Measurements from ENCODE around the gene SAMD10.
A peak's percentile ranks its signal among the peaks of the same experiment; 100 is the strongest.

SAMD10 gene

DNA sequence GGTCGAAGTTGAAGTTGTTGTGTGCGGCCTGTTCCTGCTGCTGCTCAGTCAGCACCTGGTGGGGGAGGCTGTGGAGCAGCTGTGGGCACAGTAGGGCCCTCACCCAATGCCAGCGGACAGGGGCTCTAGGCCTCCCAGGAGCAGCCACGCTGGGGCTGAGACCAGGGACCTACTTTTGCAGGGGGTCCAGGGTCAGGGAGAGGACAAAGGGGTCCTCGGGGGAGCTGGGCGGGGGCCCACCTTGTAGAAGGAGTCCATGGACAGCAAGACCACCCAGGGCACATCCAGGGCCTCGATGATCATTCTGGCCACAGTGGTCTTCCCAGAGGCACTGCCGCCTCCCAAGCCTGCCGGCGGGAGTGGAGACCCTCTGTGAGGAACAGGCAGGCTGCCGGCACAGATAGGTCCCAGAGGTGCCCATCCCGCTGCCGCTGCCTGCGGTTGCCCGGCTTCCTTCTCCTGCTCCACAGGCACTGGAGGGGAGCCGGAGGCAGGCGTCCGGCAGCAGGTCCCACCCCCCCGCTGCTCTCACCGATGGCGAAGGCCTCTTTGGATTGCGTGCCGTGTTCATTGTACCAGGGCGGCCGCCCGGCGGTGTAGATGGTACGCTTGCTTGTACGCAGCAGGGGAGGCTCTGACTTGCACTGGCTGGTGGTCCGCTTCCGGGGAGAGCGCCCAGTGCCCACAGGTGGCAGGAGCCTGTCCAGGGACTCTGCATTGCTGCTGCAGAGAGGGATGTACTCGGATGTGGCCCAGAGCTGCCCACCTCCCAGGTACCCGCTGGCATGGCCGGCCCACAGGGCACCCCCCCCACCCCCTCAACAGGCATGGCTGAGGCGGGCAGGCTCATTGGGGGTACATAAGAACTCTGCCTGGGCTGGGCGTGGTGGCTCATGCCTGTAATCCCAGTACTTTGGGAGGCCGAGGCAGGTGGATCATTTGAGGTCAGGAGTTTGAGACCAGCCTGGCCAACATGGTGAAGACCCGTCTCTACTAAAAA is 33.2 kb downstream of the SAMD10 start:
- Histone ChIP-seq H3K27me3 (ENCODE audit: control insufficient read depth, insufficient read depth, low read length, poor library complexity, severe bottlenecking) (no peaks in the 10 kb centered on the region), H3K9me3 (ENCODE audit: control insufficient read depth, low read length) (no peaks in the 10 kb centered on the region), H3K4me3 (ENCODE audit: insufficient read depth, low read depth, low read length) (no peak overlapping the region), H3K27ac (ENCODE audit: insufficient read depth, low read depth, low read length, poor library complexity, severe bottlenecking) (no peak overlapping the region), H3K36me3 (ENCODE audit: control insufficient read depth, insufficient read depth, low read length) (peaks cover 6% of the 10 kb centered on the region), H3K4me1 (ENCODE audit: control insufficient read depth, insufficient read depth, low read length) (peaks cover 17% of the 10 kb centered on the region)
- WGBS, 2 experiments, result 94 to 95% methylated on average over 39 of the region's 39 CpGs

DNA sequence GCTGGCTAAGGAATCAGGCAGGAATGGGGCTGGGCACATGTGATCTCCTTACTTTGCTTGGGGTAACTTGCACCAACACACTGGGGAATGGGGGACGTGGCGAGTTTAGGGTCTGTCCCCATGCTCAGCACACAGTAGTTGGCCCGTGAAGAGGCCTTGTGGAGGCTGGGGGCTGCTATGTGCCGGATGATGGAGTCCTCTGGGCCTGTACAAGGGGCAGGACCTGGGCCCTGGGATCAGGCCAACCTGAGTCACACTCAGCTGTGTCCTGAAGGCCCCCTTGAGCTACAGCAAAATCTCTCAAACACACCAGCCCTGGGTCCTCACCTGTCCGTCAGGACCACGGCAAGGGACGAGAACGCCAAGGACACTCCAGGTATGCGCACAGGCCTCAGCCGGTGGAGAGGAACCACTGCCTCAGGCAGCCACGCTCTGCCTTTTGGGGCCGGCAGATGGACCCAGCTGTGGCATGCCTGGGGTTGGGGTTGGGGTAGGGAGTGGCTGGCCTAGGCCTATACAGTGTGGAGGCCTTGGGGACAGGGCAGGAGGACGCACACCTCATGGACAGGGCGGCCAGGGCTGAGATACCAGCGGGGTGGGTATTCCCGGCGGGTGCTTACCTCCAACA is 34.3 kb downstream of the SAMD10 start:
- no peaks in the 10 kb centered on the region for H3K27me3 ChIP-seq (ENCODE audit: control insufficient read depth, insufficient read depth, low read length, poor library complexity, severe bottlenecking)
- peaks cover 16% of the 10 kb centered on the region for H3K4me1 ChIP-seq (ENCODE audit: control insufficient read depth, insufficient read depth, low read length)
- H3K4me3 ChIP-seq (ENCODE audit: insufficient read depth, low read depth, low read length), result no peak overlapping the region
- H3K9me3 ChIP-seq (ENCODE audit: control insufficient read depth, low read length), result no peaks in the 10 kb centered on the region
- H3K36me3 ChIP-seq (ENCODE audit: control insufficient read depth, insufficient read depth, low read length), result peaks cover 6% of the 10 kb centered on the region
- WGBS, 2 experiments, result 94% methylated on average over 17 of the region's 17 CpGs
- H3K27ac ChIP-seq (ENCODE audit: insufficient read depth, low read depth, low read length, poor library complexity, severe bottlenecking), result no peak overlapping the region

DNA sequence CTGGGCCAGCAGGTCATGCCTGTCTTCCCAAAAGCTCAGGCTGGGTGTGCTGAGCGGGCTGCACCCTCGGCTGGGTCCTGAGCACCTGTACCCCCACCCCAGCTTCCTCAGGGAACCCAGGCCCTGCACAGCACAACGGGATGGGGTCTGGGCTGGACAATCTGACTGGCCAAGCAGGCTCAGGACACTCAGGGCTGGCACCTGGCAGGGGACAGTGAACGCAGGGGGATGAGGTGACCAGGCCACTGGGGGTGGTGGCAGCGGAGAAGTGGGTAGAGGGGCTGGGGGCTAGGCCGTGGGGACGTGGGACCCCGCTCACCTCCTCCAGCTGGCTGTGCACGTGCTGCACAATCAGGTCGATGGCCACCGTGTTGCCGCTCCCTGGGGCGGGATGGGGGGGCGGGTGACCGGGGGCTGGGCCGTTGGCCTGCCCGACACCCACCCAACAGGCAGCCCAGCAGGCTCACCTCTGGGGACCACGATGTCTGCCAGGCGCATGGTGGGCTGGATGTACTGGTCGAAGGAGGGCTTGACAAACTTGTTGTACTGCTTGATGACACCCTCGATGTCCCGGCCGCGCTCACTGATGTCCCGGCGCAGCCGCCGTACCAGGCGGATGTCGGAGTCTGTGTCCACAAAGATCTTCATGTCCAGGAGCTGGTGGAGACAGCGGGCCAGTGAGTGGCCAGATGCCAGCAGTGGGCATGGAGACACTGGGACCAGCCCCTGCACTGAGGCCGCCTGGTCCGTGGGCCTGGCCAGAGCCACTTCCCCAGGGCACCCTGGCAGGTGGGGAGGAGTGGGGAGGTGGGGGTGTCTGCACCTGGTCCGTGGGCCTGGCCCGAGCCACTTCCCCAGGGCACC is 35.1 kb downstream of the SAMD10 start:
- H3K4me3 ChIP-seq (ENCODE audit: insufficient read depth, low read depth, low read length), result no peak overlapping the region
- no peaks in the 10 kb centered on the region for H3K27me3 ChIP-seq (ENCODE audit: control insufficient read depth, insufficient read depth, low read length, poor library complexity, severe bottlenecking)
- H3K9me3 ChIP-seq (ENCODE audit: control insufficient read depth, low read length), result no peaks in the 10 kb centered on the region
- H3K27ac ChIP-seq (ENCODE audit: insufficient read depth, low read depth, low read length, poor library complexity, severe bottlenecking), result no peak overlapping the region
- peaks cover 8% of the 10 kb centered on the region for H3K4me1 ChIP-seq (ENCODE audit: control insufficient read depth, insufficient read depth, low read length)
- H3K36me3 ChIP-seq (ENCODE audit: control insufficient read depth, insufficient read depth, low read length), result peaks cover 6% of the 10 kb centered on the region
- 96% methylated on average over 35 of the region's 35 CpGs for whole genome bisulfite sequencing, 2 experiments

DNA sequence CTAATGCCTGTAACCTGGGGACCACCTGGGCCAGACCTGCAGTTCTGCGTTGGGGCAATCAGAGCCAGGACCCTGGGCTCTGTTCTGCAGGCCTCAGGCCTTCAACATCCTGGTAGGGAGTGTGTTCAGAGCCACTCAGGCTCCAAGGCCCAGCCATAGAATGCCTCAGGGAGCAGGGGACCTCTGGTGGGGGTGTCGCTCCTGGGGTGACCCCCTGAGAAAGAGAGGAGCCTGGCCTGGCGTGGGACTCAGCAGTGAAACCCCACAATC is 35.7 kb downstream of the SAMD10 start:
- Histone ChIP-seq H3K36me3 (ENCODE audit: control insufficient read depth, insufficient read depth, low read length) (peaks cover 11% of the 10 kb centered on the region), H3K4me1 (ENCODE audit: control insufficient read depth, insufficient read depth, low read length) (peaks cover 3% of the 10 kb centered on the region), H3K4me3 (ENCODE audit: insufficient read depth, low read depth, low read length) (no peak overlapping the region), H3K9me3 (ENCODE audit: control insufficient read depth, low read length) (no peaks in the 10 kb centered on the region), H3K27ac (ENCODE audit: insufficient read depth, low read depth, low read length, poor library complexity, severe bottlenecking) (no peak overlapping the region), H3K27me3 (ENCODE audit: control insufficient read depth, insufficient read depth, low read length, poor library complexity, severe bottlenecking) (no peaks in the 10 kb centered on the region)
- 95 to 96% methylated on average over 3 of the region's 3 CpGs for whole genome bisulfite sequencing, 2 experiments

DNA sequence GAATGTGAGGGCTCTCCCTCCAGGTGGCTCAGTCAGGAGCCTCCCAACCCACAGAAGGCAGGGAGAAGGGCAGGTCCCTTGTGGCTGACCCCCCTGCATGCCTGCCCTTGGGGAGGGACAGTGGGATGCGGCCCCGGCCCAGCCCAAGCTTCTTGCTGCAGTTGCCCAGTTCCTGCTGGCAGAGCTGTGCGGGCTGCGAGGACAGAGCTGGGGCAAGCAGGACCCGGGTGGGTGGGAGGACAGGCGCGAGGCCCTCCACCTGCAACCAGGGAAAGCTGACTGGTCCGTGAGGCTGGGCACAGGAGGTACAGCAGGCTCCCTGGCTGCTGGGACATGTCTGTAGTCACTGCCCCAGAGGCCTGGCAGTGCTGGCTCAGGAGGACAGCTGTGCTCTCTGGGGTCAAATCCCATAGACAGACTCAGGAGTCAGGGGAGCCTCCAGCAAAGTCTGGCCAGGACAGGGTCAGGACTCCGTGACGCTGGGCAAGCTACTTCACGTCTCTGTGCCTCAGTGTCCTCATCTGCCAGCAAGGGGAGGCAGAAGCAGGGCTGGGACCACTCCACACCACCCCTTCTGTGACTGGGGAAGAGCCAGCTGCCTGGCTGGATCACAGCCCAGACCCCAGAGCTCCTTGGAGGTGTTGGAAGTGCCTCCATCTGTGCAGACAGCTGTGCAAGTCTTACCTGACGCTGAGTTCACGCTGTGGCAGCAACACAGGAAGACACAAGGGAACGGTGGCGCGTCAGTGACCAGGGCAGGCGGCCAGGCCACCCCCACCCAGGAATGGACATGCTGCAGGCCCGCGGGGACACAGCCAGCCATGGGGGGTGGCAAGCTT is 36.3 kb downstream of the SAMD10 start:
- Histone ChIP-seq H3K27ac (ENCODE audit: insufficient read depth, low read depth, low read length, poor library complexity, severe bottlenecking) (no peak overlapping the region), H3K27me3 (ENCODE audit: control insufficient read depth, insufficient read depth, low read length, poor library complexity, severe bottlenecking) (no peaks in the 10 kb centered on the region), H3K4me3 (ENCODE audit: insufficient read depth, low read depth, low read length) (no peak overlapping the region), H3K36me3 (ENCODE audit: control insufficient read depth, insufficient read depth, low read length) (peaks cover 13% of the 10 kb centered on the region), H3K9me3 (ENCODE audit: control insufficient read depth, low read length) (no peaks in the 10 kb centered on the region), H3K4me1 (ENCODE audit: control insufficient read depth, insufficient read depth, low read length) (no peaks in the 10 kb centered on the region)
- 96% methylated on average over 19 of the region's 19 CpGs for WGBS, 2 experiments

DNA sequence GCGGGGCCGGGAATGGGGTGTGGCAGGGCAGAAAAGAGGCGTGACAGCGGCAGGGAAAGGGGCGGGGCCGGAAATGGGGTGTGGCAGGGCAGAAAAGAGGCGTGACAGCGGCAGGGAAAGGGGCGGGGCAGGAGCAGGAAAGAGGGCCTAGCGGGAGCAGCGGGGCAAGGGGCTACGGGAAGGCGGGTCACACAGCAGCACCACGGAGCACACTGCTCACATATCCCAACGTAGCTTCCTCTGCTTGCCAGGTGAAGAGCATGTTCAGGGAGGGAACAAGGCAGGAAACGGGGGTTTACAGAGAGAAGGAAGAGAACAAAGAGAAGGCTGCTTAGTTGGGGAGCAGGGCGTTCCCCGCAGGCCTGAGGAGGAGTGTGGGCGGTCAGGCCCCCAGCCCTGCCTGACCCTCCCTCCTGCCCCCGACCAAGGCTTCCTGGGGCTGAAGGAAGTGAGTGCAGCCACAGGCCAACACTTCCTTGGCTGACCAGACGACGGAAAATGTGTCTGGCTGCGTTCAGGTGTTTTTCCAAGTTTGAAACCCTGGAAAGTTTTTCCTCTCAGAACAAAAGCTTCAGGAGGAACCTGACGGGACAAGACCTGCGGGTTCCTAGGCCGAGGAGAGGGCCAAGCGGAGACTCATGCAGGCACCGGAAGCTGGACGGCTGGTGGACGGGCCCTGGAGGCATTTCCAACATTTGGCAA is 37.0 kb downstream of the SAMD10 start:
- no peaks in the 10 kb centered on the region for H3K9me3 ChIP-seq (ENCODE audit: control insufficient read depth, low read length)
- H3K4me3 ChIP-seq (ENCODE audit: insufficient read depth, low read depth, low read length), result no peak overlapping the region
- 62 to 63% methylated on average over 30 of the region's 30 CpGs for WGBS, 2 experiments
- H3K27ac ChIP-seq (ENCODE audit: insufficient read depth, low read depth, low read length, poor library complexity, severe bottlenecking), result peak overlapping the region; percentile 60
- no peaks in the 10 kb centered on the region for H3K27me3 ChIP-seq (ENCODE audit: control insufficient read depth, insufficient read depth, low read length, poor library complexity, severe bottlenecking)
- H3K4me1 ChIP-seq (ENCODE audit: control insufficient read depth, insufficient read depth, low read length), result no peaks in the 10 kb centered on the region
- H3K36me3 ChIP-seq (ENCODE audit: control insufficient read depth, insufficient read depth, low read length), result peaks cover 13% of the 10 kb centered on the region

DNA sequence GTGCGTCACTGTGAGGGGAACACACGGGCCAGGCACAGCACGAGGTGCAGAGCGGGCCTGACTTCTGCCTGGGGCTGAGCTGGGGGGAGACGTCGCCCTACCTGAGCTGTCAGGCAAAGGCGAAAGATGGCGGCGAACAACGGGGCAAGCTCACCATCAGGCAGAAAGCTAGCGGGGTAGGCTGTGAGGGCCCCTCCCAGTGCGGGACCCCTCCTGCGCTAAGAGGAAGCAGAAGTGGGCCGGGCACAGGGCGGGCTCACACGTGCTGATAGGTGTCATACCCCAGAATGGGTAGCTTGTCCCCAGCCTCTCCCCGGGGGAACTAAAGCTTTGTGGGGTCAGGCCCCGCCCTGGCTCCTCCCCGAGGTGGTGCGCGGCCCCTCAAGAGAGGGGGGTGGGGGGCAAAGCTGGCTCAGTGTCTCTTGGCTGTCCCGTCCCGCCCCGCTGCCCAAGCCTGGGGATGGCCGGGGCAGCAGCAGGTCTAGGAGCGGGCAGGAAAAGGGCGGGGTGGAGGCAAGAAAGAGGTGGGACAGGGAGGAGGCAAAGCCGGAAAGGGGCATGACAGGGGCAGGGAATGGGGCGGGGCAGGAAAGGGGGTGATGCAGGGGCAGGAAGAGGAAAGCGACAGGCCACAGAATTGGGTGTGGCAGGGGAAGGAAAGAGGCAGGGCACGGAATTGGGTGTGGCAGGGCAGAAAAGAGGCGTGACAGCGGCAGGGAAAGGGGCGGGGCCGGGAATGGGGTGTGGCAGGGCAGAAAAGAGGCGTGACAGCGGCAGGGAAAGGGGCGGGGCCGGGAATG is 38.0 kb downstream of the SAMD10 start:
- H3K27ac ChIP-seq (ENCODE audit: insufficient read depth, low read depth, low read length, poor library complexity, severe bottlenecking), result peak overlapping the region; percentile 16
- H3K4me3 ChIP-seq (ENCODE audit: insufficient read depth, low read depth, low read length), result no peak overlapping the region
- no peaks in the 10 kb centered on the region for H3K27me3 ChIP-seq (ENCODE audit: control insufficient read depth, insufficient read depth, low read length, poor library complexity, severe bottlenecking)
- H3K4me1 ChIP-seq (ENCODE audit: control insufficient read depth, insufficient read depth, low read length), result no peaks in the 10 kb centered on the region
- WGBS, 2 experiments, result 89% methylated on average over 31 to 32 of the region's 39 CpGs
- H3K36me3 ChIP-seq (ENCODE audit: control insufficient read depth, insufficient read depth, low read length), result peaks cover 13% of the 10 kb centered on the region
- H3K9me3 ChIP-seq (ENCODE audit: control insufficient read depth, low read length), result no peaks in the 10 kb centered on the region

DNA sequence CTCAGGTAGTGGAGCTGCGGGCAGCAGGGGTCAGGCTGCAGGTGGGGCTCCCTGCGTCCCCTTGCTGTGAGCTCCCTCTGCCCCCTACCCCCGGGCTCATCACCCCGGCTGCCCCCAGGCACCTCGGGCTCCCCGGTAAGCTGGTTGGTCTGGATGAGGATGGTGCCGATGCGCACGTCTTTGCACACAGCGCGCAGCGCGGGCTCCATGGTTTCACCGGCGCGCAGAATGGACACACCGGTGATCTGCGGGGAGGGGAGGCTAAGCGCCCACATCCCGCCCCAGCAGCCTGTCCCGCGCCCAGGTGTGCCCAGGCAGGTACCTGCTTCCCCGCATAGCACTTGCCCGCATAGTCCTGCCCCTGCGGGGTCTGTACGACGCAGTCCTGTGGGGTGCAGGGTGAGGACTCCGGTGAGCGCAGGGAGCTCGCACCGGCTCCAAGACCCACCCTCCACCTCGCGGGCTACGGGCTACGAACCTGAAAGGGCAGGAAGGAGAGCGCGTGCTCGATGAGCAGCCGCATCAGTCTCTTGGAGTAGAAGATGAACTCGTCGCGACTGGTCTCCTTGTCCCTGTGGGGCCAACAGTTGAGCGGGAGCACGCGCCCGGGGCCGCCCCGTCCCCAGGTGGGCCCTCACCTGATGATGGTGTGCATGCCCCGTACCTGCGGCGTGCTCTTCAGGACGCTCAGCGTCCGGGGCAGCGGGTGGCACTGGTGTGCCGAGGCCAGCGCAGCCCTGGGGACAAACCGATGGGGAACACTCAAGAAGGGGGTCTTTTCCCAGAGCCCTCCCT is 38.8 kb downstream of the SAMD10 start:
- WGBS, 2 experiments, result 96 to 97% methylated on average over 58 of the region's 58 CpGs
- Histone ChIP-seq H3K9me3 (ENCODE audit: control insufficient read depth, low read length) (no peaks in the 10 kb centered on the region), H3K36me3 (ENCODE audit: control insufficient read depth, insufficient read depth, low read length) (peaks cover 13% of the 10 kb centered on the region), H3K27ac (ENCODE audit: insufficient read depth, low read depth, low read length, poor library complexity, severe bottlenecking) (no peak overlapping the region), H3K27me3 (ENCODE audit: control insufficient read depth, insufficient read depth, low read length, poor library complexity, severe bottlenecking) (no peaks in the 10 kb centered on the region), H3K4me1 (ENCODE audit: control insufficient read depth, insufficient read depth, low read length) (no peaks in the 10 kb centered on the region), H3K4me3 (ENCODE audit: insufficient read depth, low read depth, low read length) (no peak overlapping the region)
